ENCODE results near the gene IRAG1.

Gene IRAG1

DNA sequence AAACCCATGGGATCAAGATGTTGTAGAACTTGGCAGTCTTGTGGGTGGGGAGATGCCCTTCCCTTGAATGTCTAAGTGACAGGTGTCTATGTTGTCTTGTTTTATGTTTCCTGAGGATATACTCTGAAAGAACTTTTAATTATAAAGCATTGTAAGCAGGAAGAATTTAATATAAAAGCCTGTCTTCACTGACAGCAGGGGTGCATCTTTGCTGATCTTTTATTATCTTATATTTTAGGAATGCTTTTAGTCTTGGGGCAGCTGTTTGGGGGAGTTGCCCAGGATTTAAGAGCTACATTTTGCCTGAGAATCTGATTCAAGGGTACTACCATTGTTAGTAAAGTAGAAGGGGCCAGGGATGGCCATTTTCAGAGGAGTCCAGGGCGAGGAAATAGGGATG, 43.4 kb downstream of the IRAG1 start:
- peaks cover 5% of the 10 kb centered on the region for H3K4me1 ChIP-seq (ENCODE audit: control insufficient read depth, insufficient read depth, low read length)

DNA sequence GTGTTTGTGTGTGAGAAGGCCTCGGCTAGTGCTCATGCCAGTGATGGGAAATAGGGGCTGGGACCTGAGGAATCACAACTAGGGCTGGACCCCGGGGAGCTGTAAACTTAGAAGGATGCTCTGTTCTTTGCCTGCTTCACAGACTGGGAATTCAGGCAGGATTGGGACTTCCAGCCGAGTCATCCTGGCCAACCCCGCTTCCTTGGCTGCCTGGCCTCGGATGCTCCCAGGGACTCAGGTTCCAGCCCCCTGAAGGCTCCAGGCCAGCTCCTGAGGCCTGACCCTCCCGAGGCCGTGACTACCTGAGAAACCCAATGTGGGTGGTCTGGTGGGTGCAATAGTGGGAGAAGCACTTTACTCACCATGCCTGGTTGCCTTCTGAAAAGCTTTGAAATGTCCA, 44.7 kb downstream of the IRAG1 start:
- Histone ChIP-seq H3K9me3 (ENCODE audit: control insufficient read depth, low read length) (no peaks in the 10 kb centered on the region), H3K4me1 (ENCODE audit: control insufficient read depth, insufficient read depth, low read length) (peaks cover 2% of the 10 kb centered on the region), H3K4me3 (ENCODE audit: low read length) (no peak overlapping the region), H3K27me3 (ENCODE audit: control insufficient read depth, insufficient read depth, low read length) (no peaks in the 10 kb centered on the region), H3K36me3 (ENCODE audit: control insufficient read depth, insufficient read depth, low read length) (no peaks in the 10 kb centered on the region), H3K9ac (ENCODE audit: low read length) (no peak overlapping the region)

More for the DNA sequence above, 43.4 kb downstream of the IRAG1 start:
- Histone ChIP-seq H3K9ac (ENCODE audit: low read length) (no peak overlapping the region), H3K9me3 (ENCODE audit: control insufficient read depth, low read length) (no peaks in the 10 kb centered on the region), H3K27me3 (ENCODE audit: control insufficient read depth, insufficient read depth, low read length) (no peaks in the 10 kb centered on the region), H3K4me3 (ENCODE audit: low read length) (no peak overlapping the region), H3K36me3 (ENCODE audit: control insufficient read depth, insufficient read depth, low read length) (no peaks in the 10 kb centered on the region)

- Histone ChIP-seq H3K27me3 (ENCODE audit: control insufficient read depth, insufficient read depth, low read length) (no peaks in the 10 kb centered on the region), H3K9ac (ENCODE audit: low read length) (no peak overlapping the region), H3K4me3 (ENCODE audit: low read length) (no peak overlapping the region), H3K9me3 (ENCODE audit: control insufficient read depth, low read length) (no peaks in the 10 kb centered on the region), H3K36me3 (ENCODE audit: control insufficient read depth, insufficient read depth, low read length) (no peaks in the 10 kb centered on the region), H3K4me1 (ENCODE audit: control insufficient read depth, insufficient read depth, low read length) (no peaks in the 10 kb centered on the region)
These were observed 46.7 kb downstream of the IRAG1 start for GRCh38 chr11:10646681-10647355.

- H3K27me3 ChIP-seq (ENCODE audit: control insufficient read depth, insufficient read depth, low read length) = no peaks in the 10 kb centered on the region
- no peak overlapping the region for H3K4me3 ChIP-seq (ENCODE audit: low read length)
- H3K36me3 ChIP-seq (ENCODE audit: control insufficient read depth, insufficient read depth, low read length) = no peaks in the 10 kb centered on the region
- no peaks in the 10 kb centered on the region for H3K4me1 ChIP-seq (ENCODE audit: control insufficient read depth, insufficient read depth, low read length)
- H3K9me3 ChIP-seq (ENCODE audit: control insufficient read depth, low read length) = no peaks in the 10 kb centered on the region
- no peak overlapping the region for H3K9ac ChIP-seq (ENCODE audit: low read length)
These were observed 47.5 kb downstream of the IRAG1 start for GRCh38 chr11:10646005-10646404.

GRCh38 chr11:10645212-10645795, 48.3 kb downstream of the IRAG1 start:
- Histone ChIP-seq H3K4me3 (ENCODE audit: low read length) (no peak overlapping the region), H3K4me1 (ENCODE audit: control insufficient read depth, insufficient read depth, low read length) (no peaks in the 10 kb centered on the region), H3K9ac (ENCODE audit: low read length) (no peak overlapping the region), H3K27me3 (ENCODE audit: control insufficient read depth, insufficient read depth, low read length) (no peaks in the 10 kb centered on the region), H3K36me3 (ENCODE audit: control insufficient read depth, insufficient read depth, low read length) (no peaks in the 10 kb centered on the region), H3K9me3 (ENCODE audit: control insufficient read depth, low read length) (no peaks in the 10 kb centered on the region)

Data from mucosa of stomach (tissue), 1 donor.